Ishikawa (cell line): Measurements from ENCODE around the gene MYO15B.

Source experiments
- CEBPB ChIP-seq: IDR thresholded peaks from 2 replicates; pipeline ENCODE4 v1.6.1; 2012
- CREB1 ChIP-seq: IDR thresholded peaks from 2 replicates; pipeline ENCODE4 v1.6.1; 2012; ENCODE audit warnings: low read depth
- EGR1 ChIP-seq: IDR thresholded peaks from 2 replicates; pipeline ENCODE4 v1.6.1; 2012
- EP300 ChIP-seq: IDR thresholded peaks from 2 replicates; pipeline ENCODE4 v1.6.1; 2012; ENCODE audit warnings: borderline replicate concordance
- FOXM1 ChIP-seq: IDR thresholded peaks from 2 replicates; pipeline ENCODE4 v1.6.1; 2012; ENCODE audit warnings: low read depth, borderline replicate concordance
- MAX ChIP-seq: IDR thresholded peaks from 2 replicates; pipeline ENCODE4 v1.6.1; 2012
- NFIC ChIP-seq: IDR thresholded peaks from 2 replicates; pipeline ENCODE4 v1.6.1; 2012
- RAD21 ChIP-seq: IDR thresholded peaks from 2 replicates; pipeline ENCODE4 v1.6.1; 2012; ENCODE audit warnings: low read depth
- REST ChIP-seq: IDR thresholded peaks from 2 replicates; pipeline ENCODE4 v1.6.1; 2012; ENCODE audit warnings: low read depth, mild to moderate bottlenecking
- TAF1 ChIP-seq: IDR thresholded peaks from 2 replicates; pipeline ENCODE4 v1.6.1; 2012; ENCODE audit warnings: low read depth, mild to moderate bottlenecking
- TCF12 ChIP-seq: IDR thresholded peaks from 2 replicates; pipeline ENCODE4 v1.6.1; 2012; ENCODE audit warnings: low read depth
- TEAD4 ChIP-seq: IDR thresholded peaks from 2 replicates; pipeline ENCODE4 v1.6.1; 2012
- USF1 ChIP-seq: IDR thresholded peaks from 2 replicates; pipeline ENCODE4 v1.6.1; 2012
- YY1 ChIP-seq: IDR thresholded peaks from 2 replicates; pipeline ENCODE4 v1.6.1; 2012; ENCODE audit warnings: low read depth
- ZBTB7A ChIP-seq: IDR thresholded peaks from 2 replicates; pipeline ENCODE4 v1.6.1; 2012; ENCODE audit warnings: low read depth

The MYO15B gene

GRCh38 chr17:75574404-75575036 is 13.1 kb upstream of the MYO15B start:
- TF ChIP-seq NFIC (no peak), EGR1 (no peak)

GRCh38 chr17:75575197-75575596 is 12.4 kb upstream of the MYO15B start:
- no peak for TF ChIP-seq FOXM1
- no peak for TF ChIP-seq NFIC
- no peak for TF ChIP-seq ZBTB7A
- TF ChIP-seq EP300 = no peak
- TF ChIP-seq REST = no peak
- TF ChIP-seq TAF1 = no peak
- no peak for TF ChIP-seq USF1
- TF ChIP-seq CREB1 = no peak
- TF ChIP-seq YY1 = no peak
- no peak for TF ChIP-seq TEAD4
- no peak for TF ChIP-seq TCF12
- no peak for TF ChIP-seq CEBPB
- no peak for TF ChIP-seq RAD21
- no peak for TF ChIP-seq EGR1
- TF ChIP-seq MAX = no peak

- no peak for TF ChIP-seq EP300
- TF ChIP-seq REST = no peak
- no peak for TF ChIP-seq TEAD4
- TF ChIP-seq CREB1 = no peak
These were observed 11.9 kb upstream of the MYO15B start for GRCh38 chr17:75575728-75576127.

GRCh38 chr17:75576661-75577060 is 10.9 kb upstream of the MYO15B start:
- no peak for TF ChIP-seq YY1
- no peak for TF ChIP-seq ZBTB7A
- TF ChIP-seq MAX = no peak
- TF ChIP-seq TAF1 = no peak
- no peak for TF ChIP-seq REST
- TF ChIP-seq CEBPB = no peak
- TF ChIP-seq USF1 = no peak
- no peak for TF ChIP-seq CREB1
- TF ChIP-seq TEAD4 = no peak

GRCh38 chr17:75584849-75585175 is 2.8 kb upstream of the MYO15B start:
- TF ChIP-seq EGR1 (no peak), MAX (no peak), TAF1 (no peak), YY1 (no peak), RAD21 (no peak), CREB1 (no peak), NFIC (no peak), CEBPB (no peak), REST (no peak), TEAD4 (no peak)
